Measurements from ENCODE around the gene RBM34. TPM values are rescaled to one million over a fixed set of nuclear protein-coding genes. Genes with fewer than 3 reads are reported as not detected.
"Not testable (repeated sequence)": the region's sequence is repeated elsewhere in the genome, so short reads cannot be mapped to it uniquely, and the experiment has no call there.

The RBM34 gene
- total and polyA plus RNA-seq, 4 donors: 51.0 to 71.7 (median 54.7) TPM

- no peaks in the 10 kb centered on the region for H3K4me1 ChIP-seq (ENCODE audit: control insufficient read depth in 1 of 2, insufficient read depth in 2 of 2, low read length in 2 of 2)
- H3K4me3 ChIP-seq (ENCODE audit: low read length in 2 of 2): no peak overlapping the region
These were observed 55.7 kb downstream of the RBM34 start for GRCh38 chr1:235105051-235106043.

GRCh38 chr1:235102993-235103411 lies 58.0 kb downstream of the RBM34 start:
- Histone ChIP-seq H3K9me3 (ENCODE audit: control insufficient read depth, low read length) (no peaks in the 10 kb centered on the region), H3K4me1 (ENCODE audit: control insufficient read depth in 1 of 2, insufficient read depth in 2 of 2, low read length in 2 of 2) (no peaks in the 10 kb centered on the region), H3K27me3 (ENCODE audit: control insufficient read depth in 1 of 2, insufficient read depth in 2 of 2, low read length in 1 of 2) (no peaks in the 10 kb centered on the region), H3K4me3 (ENCODE audit: low read length in 2 of 2) (no peak overlapping the region), H3K27ac (ENCODE audit: low read depth in 1 of 2, low read length in 2 of 2) (no peak overlapping the region), H3K36me3 (ENCODE audit: control insufficient read depth in 1 of 2, insufficient read depth in 2 of 2, low read length in 1 of 2) (peaks cover 0 to 3% of the 10 kb centered on the region in 2 donors)
- intact Hi-C loops (cut with DNase I): loop anchor here in 1 of 2 donors (10.0 kb wide), 1 partner anchor 312 kb away; no protein-coding TSS in a partner anchor
- DNase-seq (no peak), ATAC-seq (ENCODE audit: low FRiP score) (no peak)
- 81 to 82% methylated on average over 4 of the region's 4 CpGs for WGBS, 2 donors

More at GRCh38 chr1:235105051-235106043, 55.7 kb downstream of the RBM34 start:
- H3K36me3 ChIP-seq (ENCODE audit: control insufficient read depth in 1 of 2, insufficient read depth in 2 of 2, low read length in 1 of 2): peaks cover 2 to 3% of the 10 kb centered on the region in 2 donors
- intact Hi-C loops (cut with DNase I): loop anchor here in 1 of 2 donors (10.0 kb wide), 1 partner anchor 309 kb away; no protein-coding TSS in a partner anchor
- ATAC-seq (ENCODE audit: low FRiP score) (no peak), DNase-seq (no peak)
- H3K27ac ChIP-seq (ENCODE audit: low read depth in 1 of 2, low read length in 2 of 2): no peak overlapping the region
- WGBS, 2 donors: 84 to 86% methylated on average over 12 of the region's 12 CpGs
- no peaks in the 10 kb centered on the region for H3K27me3 ChIP-seq (ENCODE audit: control insufficient read depth in 1 of 2, insufficient read depth in 2 of 2, low read length in 1 of 2)
- H3K9me3 ChIP-seq (ENCODE audit: control insufficient read depth, low read length): no peaks in the 10 kb centered on the region

GRCh38 chr1:235102259-235102582 lies 58.8 kb downstream of the RBM34 start:
- no peak overlapping the region for H3K27ac ChIP-seq (ENCODE audit: low read depth in 1 of 2, low read length in 2 of 2)
- H3K4me3 ChIP-seq (ENCODE audit: low read length in 2 of 2): no peak overlapping the region
- H3K27me3 ChIP-seq (ENCODE audit: control insufficient read depth in 1 of 2, insufficient read depth in 2 of 2, low read length in 1 of 2): no peaks in the 10 kb centered on the region
- ATAC-seq (ENCODE audit: low FRiP score): no peak
- H3K36me3 ChIP-seq (ENCODE audit: control insufficient read depth in 1 of 2, insufficient read depth in 2 of 2, low read length in 1 of 2): peaks cover 0 to 2% of the 10 kb centered on the region in 2 donors
- H3K4me1 ChIP-seq (ENCODE audit: control insufficient read depth in 1 of 2, insufficient read depth in 2 of 2, low read length in 2 of 2): no peaks in the 10 kb centered on the region
- no peaks in the 10 kb centered on the region for H3K9me3 ChIP-seq (ENCODE audit: control insufficient read depth, low read length)
- no peak for DNase-seq
- WGBS, 2 donors: 89 to 90% methylated on average over 3 of the region's 3 CpGs
- intact Hi-C loops (cut with DNase I): loop anchor here in 1 of 2 donors (10.0 kb wide), 1 partner anchor 313 kb away; no protein-coding TSS in a partner anchor

- Histone ChIP-seq H3K9me3 (ENCODE audit: control insufficient read depth, low read length) (no peaks in the 10 kb centered on the region), H3K4me3 (ENCODE audit: low read length in 2 of 2) (no peak overlapping the region), H3K27me3 (ENCODE audit: control insufficient read depth in 1 of 2, insufficient read depth in 2 of 2, low read length in 1 of 2) (no peaks in the 10 kb centered on the region), H3K27ac (ENCODE audit: low read depth in 1 of 2, low read length in 2 of 2) (no peak overlapping the region), H3K4me1 (ENCODE audit: control insufficient read depth in 1 of 2, insufficient read depth in 2 of 2, low read length in 2 of 2) (no peaks in the 10 kb centered on the region), H3K36me3 (ENCODE audit: control insufficient read depth in 1 of 2, insufficient read depth in 2 of 2, low read length in 1 of 2) (no peaks in the 10 kb centered on the region)
- ATAC-seq (ENCODE audit: low FRiP score) (no peak), DNase-seq (no peak)
- WGBS, 2 donors: 57 to 72% methylated on average over 4 to 5 of the region's 5 CpGs
- intact Hi-C loops (cut with DNase I): loop anchor here in 1 of 2 donors (10.0 kb wide), 1 partner anchor 313 kb away; no protein-coding TSS in a partner anchor
These were observed 59.3 kb downstream of the RBM34 start for GRCh38 chr1:235101558-235102258.

GRCh38 chr1:235100194-235100772 lies 60.8 kb downstream of the RBM34 start:
- H3K27ac ChIP-seq (ENCODE audit: low read depth in 1 of 2, low read length in 2 of 2): no peak overlapping the region
- H3K36me3 ChIP-seq (ENCODE audit: control insufficient read depth in 1 of 2, insufficient read depth in 2 of 2, low read length in 1 of 2): no peaks in the 10 kb centered on the region
- H3K27me3 ChIP-seq (ENCODE audit: control insufficient read depth in 1 of 2, insufficient read depth in 2 of 2, low read length in 1 of 2): no peaks in the 10 kb centered on the region
- 71 to 73% methylated on average over 13 of the region's 13 CpGs for WGBS, 2 donors
- no peaks in the 10 kb centered on the region for H3K4me1 ChIP-seq (ENCODE audit: control insufficient read depth in 1 of 2, insufficient read depth in 2 of 2, low read length in 2 of 2)
- no peaks in the 10 kb centered on the region for H3K9me3 ChIP-seq (ENCODE audit: control insufficient read depth, low read length)
- H3K4me3 ChIP-seq (ENCODE audit: low read length in 2 of 2): no peak overlapping the region
- no peak for DNase-seq
- intact Hi-C loops (cut with DNase I): loop anchor here in 1 of 2 donors (10.0 kb wide), 1 partner anchor 315 kb away; no protein-coding TSS in a partner anchor
- no peak for ATAC-seq (ENCODE audit: low FRiP score)

- H3K36me3 ChIP-seq (ENCODE audit: control insufficient read depth in 1 of 2, insufficient read depth in 2 of 2, low read length in 1 of 2): no peaks in the 10 kb centered on the region
- H3K4me1 ChIP-seq (ENCODE audit: control insufficient read depth in 1 of 2, insufficient read depth in 2 of 2, low read length in 2 of 2): no peaks in the 10 kb centered on the region
- H3K9me3 ChIP-seq (ENCODE audit: control insufficient read depth, low read length): no peaks in the 10 kb centered on the region
- ATAC-seq (ENCODE audit: low FRiP score) (no peak), DNase-seq (no peak)
- H3K27ac ChIP-seq (ENCODE audit: low read depth in 1 of 2, low read length in 2 of 2): no peak overlapping the region
- no peak overlapping the region for H3K4me3 ChIP-seq (ENCODE audit: low read length in 2 of 2)
- 96 to 98% methylated on average over 9 of the region's 9 CpGs for WGBS, 2 donors
- H3K27me3 ChIP-seq (ENCODE audit: control insufficient read depth in 1 of 2, insufficient read depth in 2 of 2, low read length in 1 of 2): no peaks in the 10 kb centered on the region
- intact Hi-C loops (cut with DNase I): no loop called here
These were observed 62.1 kb downstream of the RBM34 start for GRCh38 chr1:235098991-235099390.

- intact Hi-C loops (cut with DNase I): no loop called here
- no peaks in the 10 kb centered on the region for H3K4me1 ChIP-seq (ENCODE audit: control insufficient read depth in 1 of 2, insufficient read depth in 2 of 2, low read length in 2 of 2)
- no peak overlapping the region for H3K4me3 ChIP-seq (ENCODE audit: low read length in 2 of 2)
- no peaks in the 10 kb centered on the region for H3K27me3 ChIP-seq (ENCODE audit: control insufficient read depth in 1 of 2, insufficient read depth in 2 of 2, low read length in 1 of 2)
- no peaks in the 10 kb centered on the region for H3K9me3 ChIP-seq (ENCODE audit: control insufficient read depth, low read length)
- no peak for ATAC-seq (ENCODE audit: low FRiP score)
- H3K27ac ChIP-seq (ENCODE audit: low read depth in 1 of 2, low read length in 2 of 2): no peak overlapping the region
- no peak for DNase-seq
- no peaks in the 10 kb centered on the region for H3K36me3 ChIP-seq (ENCODE audit: control insufficient read depth in 1 of 2, insufficient read depth in 2 of 2, low read length in 1 of 2)
- WGBS, 2 donors: 81 to 83% methylated on average over 6 of the region's 6 CpGs
These were observed 62.5 kb downstream of the RBM34 start for GRCh38 chr1:235098547-235098946.

GRCh38 chr1:235097501-235097900 lies 63.5 kb downstream of the RBM34 start:
- H3K27ac ChIP-seq (ENCODE audit: low read depth in 1 of 2, low read length in 2 of 2); H3K27me3 ChIP-seq (ENCODE audit: control insufficient read depth in 1 of 2, insufficient read depth in 2 of 2, low read length in 1 of 2); DNase-seq; intact Hi-C loops (cut with DNase I); ATAC-seq (ENCODE audit: low FRiP score); H3K36me3 ChIP-seq (ENCODE audit: control insufficient read depth in 1 of 2, insufficient read depth in 2 of 2, low read length in 1 of 2); H3K9me3 ChIP-seq (ENCODE audit: control insufficient read depth, low read length); H3K4me3 ChIP-seq (ENCODE audit: low read length in 2 of 2); H3K4me1 ChIP-seq (ENCODE audit: control insufficient read depth in 1 of 2, insufficient read depth in 2 of 2, low read length in 2 of 2): not testable (repeated sequence)
- WGBS, 2 donors: 88 to 91% methylated on average over 14 of the region's 14 CpGs
